Loucy (cell line): Measurements from ENCODE around the gene ACVRL1.

Experiments
- H2AFZ ChIP-seq: fragments of 200-600 bp; sonication (generic); 2 replicates; pipeline ENCODE4 v1.6.0; 2016; ENCODE audit warnings: antibody characterized with exemption, mild to moderate bottlenecking, low read length, moderate library complexity
- H3F3A ChIP-seq: fragments of 200-600 bp; 2 replicates; pipeline ENCODE4 v1.6.0; 2016; ENCODE audit warnings: antibody characterized with exemption, low read depth, mild to moderate bottlenecking
- H3K27me3 ChIP-seq: fragments of 200-600 bp; sonication (generic); 2 replicates; pipeline ENCODE4 v1.6.1; 2014; ENCODE audit warnings: low read length, mild to moderate bottlenecking; ENCODE audit not compliant: insufficient read depth, poor library complexity, severe bottlenecking
- H3K36me3 ChIP-seq: fragments of 200-600 bp; sonication (generic); 2 replicates; pipeline ENCODE4 v1.6.1; 2016; ENCODE audit warnings: low read length; ENCODE audit not compliant: insufficient read depth
- H3K4me1 ChIP-seq: fragments of 200-600 bp; sonication (generic); 2 replicates; pipeline ENCODE4 v1.5.1; 2014; ENCODE audit warnings: low read length, mild to moderate bottlenecking; ENCODE audit not compliant: insufficient read depth, poor library complexity, severe bottlenecking
- H3K4me2 ChIP-seq: fragments of 200-600 bp; sonication (generic); 2 replicates; pipeline ENCODE4 v1.6.0; 2014; ENCODE audit warnings: antibody characterized with exemption, low read length, low read depth, mild to moderate bottlenecking; ENCODE audit not compliant: poor library complexity, severe bottlenecking
- H3K4me3 ChIP-seq: fragments of 200-600 bp; sonication (generic); 2 replicates; pipeline ENCODE4 v1.5.1; 2014; ENCODE audit warnings: low read length, mild to moderate bottlenecking, mixed read lengths; ENCODE audit not compliant: poor library complexity, severe bottlenecking
- H3K79me2 ChIP-seq: fragments of 200-600 bp; sonication (generic); 2 replicates; pipeline ENCODE4 v1.6.1; 2014; ENCODE audit warnings: low read length; ENCODE audit not compliant: insufficient read depth
- H3K9ac ChIP-seq: fragments of 200-600 bp; sonication (generic); 2 replicates; pipeline ENCODE4 v1.6.0; 2014; ENCODE audit warnings: mild to moderate bottlenecking, low read depth, low read length, moderate library complexity; ENCODE audit not compliant: poor library complexity, severe bottlenecking
- H3K9me2 ChIP-seq: fragments of 200-600 bp; sonication (generic); replicated peaks from 2 replicates; pipeline ENCODE4 v1.6.1; 2016; ENCODE audit warnings: low read depth, low read length, mixed read lengths
- H3K9me3 ChIP-seq: fragments of 200-600 bp; sonication (generic); 2 replicates; pipeline ENCODE4 v1.6.1; 2014; ENCODE audit warnings: mild to moderate bottlenecking, antibody characterized with exemption, low read length, low read depth; ENCODE audit not compliant: insufficient read depth
- H4K20me1 ChIP-seq: fragments of 200-600 bp; sonication (generic); 2 replicates; pipeline ENCODE4 v1.6.0; 2014; ENCODE audit warnings: antibody characterized with exemption, low read length, mild to moderate bottlenecking; ENCODE audit not compliant: insufficient read depth, poor library complexity, severe bottlenecking
- EZH2phosphoT487 ChIP-seq: fragments of 200-600 bp; IDR thresholded peaks from 2 replicates; pipeline ENCODE4 v1.6.1; 2018; ENCODE audit warnings: antibody characterized with exemption, mild to moderate bottlenecking, moderate library complexity, borderline replicate concordance
- TF ChIP-seq, protein P1 (sequence below): fragments of 200-600 bp; sonication (generic); conservative IDR thresholded peaks from 2 replicates; pipeline ENCODE4 v1.5.1; 2014; ENCODE audit warnings: mild to moderate bottlenecking, antibody characterized with exemption, low read length

Gene ACVRL1

GRCh38 chr12:51915951-51916350 lies 8.6 kb downstream of the ACVRL1 start:
- H3K9ac ChIP-seq: no peak overlapping the region
- no peaks in the 10 kb centered on the region for H3K9me3 ChIP-seq
- H3K79me2 ChIP-seq: no peaks in the 10 kb centered on the region
- H3K9me2 ChIP-seq: no peaks in the 10 kb centered on the region
- H3K4me3 ChIP-seq: no peak overlapping the region
- H3K4me1 ChIP-seq: peaks cover 20% of the 10 kb centered on the region
- no peaks in the 10 kb centered on the region for H3F3A ChIP-seq
- no peak for TF ChIP-seq EZH2phosphoT487
- TF ChIP-seq, protein P1, sequence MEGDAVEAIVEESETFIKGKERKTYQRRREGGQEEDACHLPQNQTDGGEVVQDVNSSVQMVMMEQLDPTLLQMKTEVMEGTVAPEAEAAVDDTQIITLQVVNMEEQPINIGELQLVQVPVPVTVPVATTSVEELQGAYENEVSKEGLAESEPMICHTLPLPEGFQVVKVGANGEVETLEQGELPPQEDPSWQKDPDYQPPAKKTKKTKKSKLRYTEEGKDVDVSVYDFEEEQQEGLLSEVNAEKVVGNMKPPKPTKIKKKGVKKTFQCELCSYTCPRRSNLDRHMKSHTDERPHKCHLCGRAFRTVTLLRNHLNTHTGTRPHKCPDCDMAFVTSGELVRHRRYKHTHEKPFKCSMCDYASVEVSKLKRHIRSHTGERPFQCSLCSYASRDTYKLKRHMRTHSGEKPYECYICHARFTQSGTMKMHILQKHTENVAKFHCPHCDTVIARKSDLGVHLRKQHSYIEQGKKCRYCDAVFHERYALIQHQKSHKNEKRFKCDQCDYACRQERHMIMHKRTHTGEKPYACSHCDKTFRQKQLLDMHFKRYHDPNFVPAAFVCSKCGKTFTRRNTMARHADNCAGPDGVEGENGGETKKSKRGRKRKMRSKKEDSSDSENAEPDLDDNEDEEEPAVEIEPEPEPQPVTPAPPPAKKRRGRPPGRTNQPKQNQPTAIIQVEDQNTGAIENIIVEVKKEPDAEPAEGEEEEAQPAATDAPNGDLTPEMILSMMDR: no peak
- no peaks in the 10 kb centered on the region for H4K20me1 ChIP-seq
- H3K4me2 ChIP-seq: no peak overlapping the region
- no peak overlapping the region for H2AFZ ChIP-seq
- H3K36me3 ChIP-seq: no peaks in the 10 kb centered on the region
- no peaks in the 10 kb centered on the region for H3K27me3 ChIP-seq

- Histone ChIP-seq H3K9me3 (no peaks in the 10 kb centered on the region), H3K4me3 (no peak overlapping the region), H4K20me1 (no peaks in the 10 kb centered on the region), H3K4me1 (peaks cover 9% of the 10 kb centered on the region), H3K79me2 (no peaks in the 10 kb centered on the region), H3K4me2 (no peak overlapping the region), H3F3A (no peaks in the 10 kb centered on the region), H3K9ac (no peak overlapping the region), H3K9me2 (no peaks in the 10 kb centered on the region), H3K27me3 (no peaks in the 10 kb centered on the region), H2AFZ (no peak overlapping the region), H3K36me3 (no peaks in the 10 kb centered on the region)
- TF ChIP-seq EZH2phosphoT487: no peak
- TF ChIP-seq, protein P1: no peak
Measured at GRCh38 chr12:51917041-51917590, 9.8 kb downstream of the ACVRL1 start.

DNA sequence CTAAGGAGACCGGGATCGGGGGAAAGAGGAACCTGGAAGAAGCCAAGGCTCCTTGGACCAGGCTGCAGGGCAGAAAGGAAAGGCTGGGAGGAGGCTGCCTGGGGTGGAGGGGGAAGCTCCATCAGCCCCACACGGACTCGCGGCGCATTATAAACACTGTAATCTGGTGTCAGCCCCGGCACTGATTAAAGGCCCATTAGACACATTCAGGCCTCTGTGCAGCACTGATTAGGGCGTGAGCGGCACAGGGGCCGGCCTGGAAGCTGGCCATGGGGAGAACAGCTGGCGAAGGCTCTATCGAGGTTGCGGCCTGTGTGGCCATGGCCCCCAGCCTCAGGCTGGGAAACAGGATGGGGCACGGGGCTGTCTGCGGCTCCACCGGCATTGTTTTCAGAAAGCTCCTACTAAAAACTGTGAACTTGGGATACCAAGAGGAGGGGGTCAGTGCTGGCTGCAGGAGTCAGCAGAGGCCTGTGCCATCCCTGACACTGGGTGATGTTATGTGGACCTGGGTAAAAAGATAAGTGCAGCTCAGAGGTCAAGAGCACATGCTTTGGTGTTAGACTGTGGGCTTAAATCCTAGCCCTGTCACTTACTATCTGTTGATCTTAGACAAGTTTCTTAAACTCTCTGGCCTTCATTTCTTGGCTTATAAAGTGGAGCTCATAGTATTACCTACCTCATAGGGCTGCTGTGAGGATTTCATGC lies 10.6 kb downstream of the ACVRL1 start:
- Histone ChIP-seq H3K9me3 (no peaks in the 10 kb centered on the region), H3K4me3 (no peak overlapping the region), H3K9ac (no peak overlapping the region), H3K36me3 (no peaks in the 10 kb centered on the region), H3K4me1 (peaks cover 1% of the 10 kb centered on the region), H3K9me2 (no peaks in the 10 kb centered on the region), H3K27me3 (no peaks in the 10 kb centered on the region), H3K4me2 (no peak overlapping the region), H4K20me1 (no peaks in the 10 kb centered on the region), H3F3A (no peaks in the 10 kb centered on the region), H2AFZ (no peak overlapping the region), H3K79me2 (no peaks in the 10 kb centered on the region)
- TF ChIP-seq, protein P1: no peak
- no peak for TF ChIP-seq EZH2phosphoT487
